Ecto neural progenitor cell (in vitro differentiated cells): Measurements from ENCODE around the gene CEACAM18.
"Not testable (repeated sequence)": the region's sequence is repeated elsewhere in the genome, so short reads cannot be mapped to it uniquely, and the experiment has no call there.

Experiments used
- DNase-seq: peaks from one replicate; pipeline ENCODE4 v3.0.0-alpha.2; 2018; ENCODE audit warnings: low spot score

Gene CEACAM18

GRCh38 chr19:51493776-51494175 lies 15.4 kb downstream of the CEACAM18 start:
- no peak for DNase-seq

- DNase-seq: no peak
These were observed 19.3 kb downstream of the CEACAM18 start for GRCh38 chr19:51497666-51498065.

GRCh38 chr19:51500931-51501330 lies 22.6 kb downstream of the CEACAM18 start:
- DNase-seq: not testable (repeated sequence)

DNA sequence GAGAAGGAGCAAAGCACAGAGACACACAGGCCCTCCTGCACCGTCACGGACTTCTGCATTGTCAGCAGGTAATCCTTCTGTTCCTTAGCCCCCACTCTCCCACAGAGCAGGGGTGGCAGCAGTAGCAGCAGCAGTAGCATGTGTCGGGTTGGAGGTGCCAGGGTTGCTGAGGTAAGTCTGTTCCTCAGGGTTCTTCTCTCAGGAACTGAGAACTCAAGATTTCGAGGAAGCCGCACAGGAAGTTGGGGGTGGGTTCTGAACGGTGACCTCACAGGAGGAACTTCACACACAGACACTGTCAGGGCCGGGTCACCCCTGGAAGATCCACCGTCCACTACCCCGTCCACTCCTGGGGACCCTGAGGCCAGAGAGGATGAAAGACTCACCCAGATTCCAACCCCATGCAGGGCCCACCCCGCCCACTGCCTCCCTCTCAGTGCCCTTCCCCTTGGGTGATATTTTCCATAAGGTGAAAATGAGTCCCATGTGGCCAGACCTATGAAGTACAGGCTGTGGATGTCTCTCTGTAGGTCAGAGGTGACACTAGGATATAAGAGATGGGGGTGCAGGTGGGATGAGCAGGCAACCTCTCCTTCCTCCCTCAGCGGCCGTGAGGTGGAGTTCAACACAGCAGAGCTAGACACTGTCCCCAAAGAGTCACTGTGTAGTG lies 23.4 kb downstream of the CEACAM18 start, which contains the start of gene SIGLEC12:
TSS of gene SIGLEC12 (minus strand) at position 207 of the 670 bp plus-strand sequence. CDS start at position 140, 67 bp downstream.
- DNase-seq: no peak

GRCh38 chr19:51503286-51503817 lies 25.0 kb downstream of the CEACAM18 start:
- no peak for DNase-seq

DNA sequence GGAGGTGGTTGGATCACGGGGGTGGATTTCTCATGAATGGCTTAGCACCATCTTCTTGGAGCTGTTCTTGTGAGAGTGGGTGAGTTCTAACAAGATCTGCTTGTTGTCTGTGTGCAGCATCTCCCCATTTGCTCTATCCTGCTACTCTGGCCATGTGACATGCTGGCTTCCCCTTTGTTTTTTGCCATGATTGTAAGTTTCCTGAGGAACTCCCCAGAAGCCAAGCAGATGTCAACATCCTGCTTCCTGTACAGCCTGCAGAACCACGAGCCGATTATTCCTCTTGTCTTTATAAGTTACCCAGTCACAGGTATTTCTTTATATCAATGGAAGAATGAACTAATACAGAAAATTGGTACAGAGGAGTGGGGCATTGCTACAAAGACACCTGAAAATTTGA lies 25.6 kb downstream of the CEACAM18 start:
- no peak for DNase-seq

- no peak for DNase-seq
These were observed 27.6 kb downstream of the CEACAM18 start for GRCh38 chr19:51505904-51506303.

DNA sequence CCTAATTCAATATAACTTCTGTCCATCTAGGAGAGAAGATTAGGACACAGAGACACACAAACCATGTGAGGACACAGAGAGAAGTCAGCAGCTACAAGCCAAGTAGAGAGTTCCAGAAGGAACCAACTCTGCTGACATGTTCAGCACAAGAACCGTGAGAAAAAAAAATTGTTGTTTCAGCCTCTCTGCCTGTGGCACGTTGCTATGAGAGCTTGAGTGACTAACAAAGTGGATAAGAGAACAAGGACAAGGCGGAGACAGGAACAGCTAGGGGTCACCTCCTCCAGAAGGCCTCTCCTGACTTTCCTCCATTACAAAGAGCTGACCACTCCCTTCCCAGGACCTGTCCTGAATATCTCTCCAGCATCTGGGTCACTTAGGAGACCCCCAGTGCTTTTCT lies 28.9 kb downstream of the CEACAM18 start:
- no peak for DNase-seq

- DNase-seq: no peak
These were observed 29.3 kb downstream of the CEACAM18 start for GRCh38 chr19:51507640-51508058.

DNA sequence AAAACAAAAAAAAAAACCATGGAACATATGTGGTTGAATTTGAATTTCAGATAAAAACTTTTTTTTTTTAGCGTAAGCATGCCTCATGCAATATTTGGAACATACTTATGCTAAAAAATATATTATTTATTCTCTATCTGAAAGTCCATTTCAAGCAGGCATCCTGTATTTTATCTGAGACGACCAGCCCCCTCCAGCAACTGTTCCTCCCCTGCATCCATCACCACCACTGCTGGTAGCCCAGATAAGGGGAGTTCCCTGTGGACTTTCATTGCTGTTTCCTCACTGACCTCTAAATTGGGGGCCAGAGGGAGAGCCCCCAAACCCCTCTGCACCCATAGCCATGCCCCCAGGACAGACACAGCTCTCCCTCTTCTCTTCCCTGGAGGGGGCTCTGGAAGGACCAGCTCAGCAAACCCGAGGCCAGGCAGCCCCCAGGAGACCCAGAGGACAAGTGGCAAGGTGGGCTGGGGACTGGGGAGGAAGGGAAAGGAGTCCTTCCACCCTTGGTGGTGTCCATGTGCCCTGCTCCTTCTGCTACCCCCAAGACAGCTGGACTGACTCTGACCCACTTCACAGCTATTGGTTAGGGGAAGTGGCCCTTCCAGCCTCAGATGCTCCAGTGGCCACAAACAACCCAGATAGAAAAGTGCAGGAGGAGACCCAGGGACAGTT lies 29.9 kb downstream of the CEACAM18 start:
- DNase-seq: no peak

DNA sequence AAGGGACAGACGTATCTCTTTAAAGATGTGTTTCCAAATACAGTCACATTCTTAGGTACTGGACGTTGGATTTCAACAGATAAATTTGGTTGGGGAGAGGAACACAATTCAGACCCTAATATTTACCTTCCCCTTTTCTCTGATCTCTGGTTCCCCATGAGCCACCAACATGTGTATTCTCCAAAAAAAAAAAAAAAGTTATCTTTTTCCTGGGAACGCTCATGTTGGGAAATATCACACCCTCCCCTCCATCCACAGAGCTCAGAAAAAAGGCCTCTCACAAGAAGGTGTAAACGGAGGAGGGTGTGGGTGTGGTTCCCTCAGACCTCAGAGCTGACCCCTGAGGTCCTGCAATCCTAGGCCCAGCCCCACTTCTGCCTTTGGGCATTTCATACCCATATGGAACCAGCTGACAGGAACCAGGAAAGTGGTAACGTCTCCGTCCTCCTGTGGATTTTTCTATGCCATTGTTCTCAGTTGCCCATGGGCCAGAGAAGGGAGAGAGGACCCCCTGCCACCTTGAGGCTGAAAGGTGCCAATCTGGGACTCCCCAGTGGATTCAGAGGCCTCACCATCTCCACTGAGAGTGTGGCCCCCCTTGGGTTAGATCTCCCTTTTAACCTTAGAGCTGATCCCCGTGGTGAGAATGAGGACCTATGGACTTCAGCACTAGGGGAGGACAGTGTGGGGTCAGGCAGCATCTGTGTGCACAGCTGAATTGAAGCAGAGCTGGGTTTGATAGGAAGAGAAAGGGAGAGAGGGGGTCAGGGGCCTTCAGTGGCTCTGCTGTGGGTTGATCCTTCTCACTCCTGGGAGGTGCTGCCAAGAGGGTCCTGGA lies 31.7 kb downstream of the CEACAM18 start:
- DNase-seq: no peak

DNA sequence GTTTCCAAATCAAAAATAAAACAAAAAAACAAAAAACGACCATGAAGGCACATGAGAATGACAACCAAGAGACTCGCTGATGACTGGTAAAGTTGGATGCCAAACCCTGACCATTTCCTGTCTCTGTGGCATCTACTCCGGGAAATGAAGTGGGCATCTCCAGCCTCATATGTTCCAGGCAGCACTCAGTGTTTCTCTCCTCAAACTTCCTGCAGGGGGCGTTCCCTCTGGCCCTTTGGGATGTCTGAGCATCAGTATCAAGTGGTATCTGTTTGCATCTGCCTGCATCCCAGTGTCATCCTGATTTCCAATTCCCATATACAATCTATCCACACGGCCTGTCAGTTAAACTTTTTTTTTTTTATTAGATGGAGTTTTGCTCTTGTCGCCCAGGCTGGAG lies 33.0 kb downstream of the CEACAM18 start:
- no peak for DNase-seq

- no peak for DNase-seq
These were observed 35.6 kb downstream of the CEACAM18 start for GRCh38 chr19:51513968-51514367.

DNA sequence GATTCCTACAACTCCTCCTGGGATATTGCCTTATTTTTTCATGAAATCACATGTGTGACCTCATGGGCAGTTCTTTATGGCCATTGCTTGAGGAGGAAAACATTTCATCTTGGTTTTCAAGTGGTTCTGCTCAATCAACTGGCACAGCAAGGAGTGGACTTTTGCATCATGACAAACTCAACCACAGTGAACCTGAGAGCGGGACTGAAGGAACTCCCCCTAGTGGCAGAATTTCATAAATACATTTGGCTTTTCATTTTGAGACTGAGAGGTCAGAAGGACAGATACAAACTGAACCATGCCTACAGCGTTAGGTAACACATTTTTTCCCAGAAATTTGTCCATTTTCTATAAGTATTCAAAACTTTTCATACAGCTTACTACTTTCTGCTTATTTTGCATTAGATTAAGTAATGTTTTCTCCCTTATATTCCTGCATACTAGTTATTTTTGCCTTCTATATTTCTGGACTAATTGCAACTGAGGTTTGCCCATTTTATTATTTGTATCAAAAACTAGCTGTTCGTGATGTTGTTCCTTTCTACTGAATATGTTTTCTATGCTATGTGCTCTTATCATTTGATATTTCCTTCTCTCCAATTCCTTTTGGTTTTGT lies 36.6 kb downstream of the CEACAM18 start:
- DNase-seq: no peak

- DNase-seq: no peak
These were observed 42.4 kb downstream of the CEACAM18 start for GRCh38 chr19:51520728-51521127.

GRCh38 chr19:51521357-51521756 lies 43.0 kb downstream of the CEACAM18 start:
- DNase-seq: no peak

- DNase-seq: no peak
These were observed 43.4 kb downstream of the CEACAM18 start for GRCh38 chr19:51521781-51522180.

DNA sequence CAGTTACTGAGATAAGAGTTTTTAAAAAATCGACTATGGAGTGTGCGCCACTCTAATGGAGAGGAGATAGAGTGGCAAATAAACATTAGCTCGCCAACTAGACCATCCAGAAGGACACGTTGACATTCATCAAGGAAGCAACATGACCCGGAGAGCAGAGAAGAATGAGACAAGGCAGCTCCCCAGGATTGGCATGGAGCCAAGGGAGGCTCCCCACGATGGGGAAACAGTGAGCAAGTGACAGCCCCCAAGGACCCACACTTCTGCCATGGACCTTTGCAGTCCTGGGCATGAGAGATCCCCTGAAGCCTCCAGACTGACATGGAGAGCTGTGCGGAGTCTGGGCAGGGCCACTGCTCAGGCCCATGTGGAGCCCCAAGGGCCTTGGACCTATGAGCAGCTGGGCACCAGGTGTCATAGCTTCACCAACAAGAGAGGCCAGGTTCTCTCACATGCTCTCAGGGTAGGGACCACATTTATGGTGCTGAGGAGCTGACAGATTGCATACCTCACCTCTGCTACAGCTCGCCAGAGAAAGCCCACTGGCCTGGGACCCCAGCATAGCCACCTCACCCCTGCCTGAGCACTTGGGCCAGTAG lies 46.4 kb downstream of the CEACAM18 start:
- DNase-seq: no peak

DNA sequence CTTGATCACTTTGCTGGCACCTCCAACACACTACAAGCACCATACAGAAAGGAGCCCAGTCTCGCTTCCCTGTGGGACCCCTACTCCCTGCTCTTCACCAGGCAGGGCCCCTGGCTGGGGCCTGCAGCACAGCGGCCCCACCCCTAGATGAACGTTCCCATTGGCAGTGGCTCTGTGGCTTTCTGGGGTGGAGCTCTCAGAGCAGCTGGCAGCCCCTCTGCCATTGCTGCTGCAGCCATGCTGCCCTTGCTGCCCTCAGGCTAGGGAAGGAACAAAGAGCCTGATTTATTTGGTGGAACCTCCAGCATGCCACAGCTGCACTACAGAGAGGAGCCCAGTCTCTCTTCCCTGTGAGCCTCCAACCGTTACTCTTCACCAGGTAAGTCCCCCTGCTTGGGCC lies 47.3 kb downstream of the CEACAM18 start:
- DNase-seq: no peak

DNA sequence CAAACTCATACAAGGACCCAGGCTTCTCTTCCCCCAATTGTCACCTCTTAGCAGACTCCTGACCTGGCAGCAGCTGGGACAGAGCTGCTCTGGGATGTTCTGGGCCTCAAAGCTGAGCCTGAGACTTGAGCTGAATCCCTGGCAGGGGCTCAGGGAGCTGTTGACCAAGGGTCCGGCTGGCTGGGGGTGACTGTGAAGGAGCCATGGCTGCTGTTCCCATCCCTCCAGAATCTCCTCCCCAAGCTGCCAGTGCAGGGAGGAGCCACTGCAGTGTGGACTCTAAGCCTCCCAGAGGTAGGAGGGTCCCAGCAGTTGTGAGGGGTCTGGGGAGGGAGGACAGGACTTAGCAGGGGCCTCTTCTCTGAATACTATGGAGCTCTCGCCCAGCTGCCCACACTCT lies 51.0 kb downstream of the CEACAM18 start:
- DNase-seq: no peak

DNA sequence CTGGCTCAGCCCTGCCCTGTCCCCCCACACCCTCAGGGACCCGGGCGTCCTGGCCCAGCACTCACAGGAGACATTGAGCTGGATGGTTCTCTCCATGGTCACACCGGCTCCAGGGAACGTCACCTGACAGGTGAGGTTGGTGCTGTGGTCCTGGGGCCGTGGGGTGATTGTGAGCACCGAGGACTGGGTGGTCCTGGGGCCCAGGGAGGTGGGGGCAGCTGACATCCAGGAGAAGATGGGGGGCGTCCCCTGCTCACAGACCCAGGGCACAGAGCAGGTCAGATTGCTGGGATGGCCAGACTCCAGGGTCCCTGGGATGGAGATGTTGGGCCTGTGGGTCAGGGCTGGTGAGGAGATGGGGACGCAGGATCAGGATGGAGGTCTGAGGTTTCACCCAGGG lies 52.3 kb downstream of the CEACAM18 start:
- DNase-seq: no peak
